ENCODE data around the gene USP19. TPM values are rescaled to one million over a fixed set of nuclear protein-coding genes. Genes with fewer than 3 reads are reported as not detected.

Gene USP19
- polyA plus RNA-seq, 3 donors = 56.2 to 62.6 (median 60.1) TPM

Other genes with a start within 250 kb of the USP19 start
- 10 to 100 TPM; 14.1 to 22.4 (median 21.2) TPM for gene SLC25A20, start 221.9 kb downstream of the USP19 start, polyA plus RNA-seq (ENCODE audit: insufficient read length in 3 of 3)
- gene ARIH2, start 202.0 kb downstream of the USP19 start, polyA plus RNA-seq (ENCODE audit: insufficient read length in 3 of 3) = 10 to 100 TPM; 68.6 to 98.2 (median 71.4) TPM
- gene P4HTM, start 130.6 kb downstream of the USP19 start, polyA plus RNA-seq (ENCODE audit: insufficient read length in 3 of 3) = 10 to 100 TPM; 36.5 to 52.1 (median 48.5) TPM
- 100 to 1,000 TPM; 192 to 229 (median 222) TPM for gene WDR6, start 113.4 kb downstream of the USP19 start, polyA plus RNA-seq (ENCODE audit: insufficient read length in 3 of 3)
- gene DALRD3, start 102.2 kb downstream of the USP19 start, polyA plus RNA-seq (ENCODE audit: insufficient read length in 3 of 3) = 10 to 100 TPM; 72.7 to 78.1 (median 72.7) TPM
- 10 to 100 TPM; 53.6 to 79.9 (median 69.9) TPM for gene NDUFAF3, start 98.7 kb downstream of the USP19 start, polyA plus RNA-seq (ENCODE audit: insufficient read length in 3 of 3)
- gene IMPDH2, start 91.4 kb downstream of the USP19 start, polyA plus RNA-seq (ENCODE audit: insufficient read length in 3 of 3) = 100 to 1,000 TPM; 216 to 230 (median 219) TPM
- 10 to 100 TPM; 82.2 to 93.0 (median 88.0) TPM for gene QRICH1, start 26.8 kb downstream of the USP19 start, polyA plus RNA-seq (ENCODE audit: insufficient read length in 3 of 3)
- 100 to 1,000 TPM; 289 to 321 (median 300) TPM for gene QARS1, start 16.1 kb downstream of the USP19 start, polyA plus RNA-seq (ENCODE audit: insufficient read length in 3 of 3)
- 100 to 1,000 TPM; 357 to 459 (median 441) TPM for gene LAMB2, start 12.2 kb upstream of the USP19 start, polyA plus RNA-seq (ENCODE audit: insufficient read length in 3 of 3)
- gene CCDC71, start 45.5 kb upstream of the USP19 start, polyA plus RNA-seq (ENCODE audit: insufficient read length in 3 of 3) = 10 to 100 TPM; 20.2 to 30.2 (median 24.3) TPM
- gene KLHDC8B, start 50.8 kb upstream of the USP19 start, polyA plus RNA-seq (ENCODE audit: insufficient read length in 3 of 3) = 10 to 100 TPM; 38.9 to 45.9 (median 40.0) TPM
- gene C3orf62, start 156.4 kb upstream of the USP19 start, polyA plus RNA-seq (ENCODE audit: insufficient read length in 3 of 3) = 10 to 100 TPM in 2 of 3 donors, 1 to 10 TPM in 1; 8.7 to 12.6 (median 10.6) TPM
- 10 to 100 TPM; 61.2 to 77.5 (median 66.5) TPM for gene USP4, start 219.2 kb upstream of the USP19 start, polyA plus RNA-seq (ENCODE audit: insufficient read length in 3 of 3)
- gene GPX1, start 237.5 kb upstream of the USP19 start, polyA plus RNA-seq (ENCODE audit: insufficient read length in 3 of 3) = 100 to 1,000 TPM in 2 of 3 donors, 10 to 100 TPM in 1; 96.7 to 170 (median 148) TPM

All from renal cortex interstitium (tissue), 3 donors.